NCI-H510A (cell line): ENCODE measurements around the gene MUC22.
"Not testable (repeated sequence)": the region's sequence is repeated elsewhere in the genome, so short reads cannot be mapped to it uniquely, and the experiment has no call there.

ENCODE experiments used
- DNase-seq: peaks from one replicate; lab custom pipeline; 2025; lab: John Stamatoyannopoulos, UW

The MUC22 gene

DNA sequence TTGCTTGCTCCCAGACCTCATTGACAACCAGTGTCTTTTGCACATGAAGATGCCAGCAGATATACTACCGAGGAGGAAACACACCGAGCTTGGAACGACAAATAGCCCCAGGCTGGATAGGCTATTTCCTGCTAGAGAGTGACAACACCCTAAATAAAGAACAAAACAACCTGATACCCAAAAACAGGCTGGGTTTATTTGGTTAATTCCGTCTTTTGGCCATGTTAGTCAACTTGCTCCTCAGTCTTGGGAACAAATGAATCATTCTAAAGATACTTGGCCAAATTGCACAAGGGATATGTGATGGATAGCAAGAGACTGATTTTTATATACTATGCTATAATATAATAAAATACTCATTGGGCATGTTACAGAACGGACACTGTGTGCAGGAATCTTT lies 11.5 kb upstream of the MUC22 start:
- DNase-seq: no peak

GRCh38 chr6:31000067-31000860 lies 10.0 kb upstream of the MUC22 start:
- DNase-seq: not testable (repeated sequence)

DNA sequence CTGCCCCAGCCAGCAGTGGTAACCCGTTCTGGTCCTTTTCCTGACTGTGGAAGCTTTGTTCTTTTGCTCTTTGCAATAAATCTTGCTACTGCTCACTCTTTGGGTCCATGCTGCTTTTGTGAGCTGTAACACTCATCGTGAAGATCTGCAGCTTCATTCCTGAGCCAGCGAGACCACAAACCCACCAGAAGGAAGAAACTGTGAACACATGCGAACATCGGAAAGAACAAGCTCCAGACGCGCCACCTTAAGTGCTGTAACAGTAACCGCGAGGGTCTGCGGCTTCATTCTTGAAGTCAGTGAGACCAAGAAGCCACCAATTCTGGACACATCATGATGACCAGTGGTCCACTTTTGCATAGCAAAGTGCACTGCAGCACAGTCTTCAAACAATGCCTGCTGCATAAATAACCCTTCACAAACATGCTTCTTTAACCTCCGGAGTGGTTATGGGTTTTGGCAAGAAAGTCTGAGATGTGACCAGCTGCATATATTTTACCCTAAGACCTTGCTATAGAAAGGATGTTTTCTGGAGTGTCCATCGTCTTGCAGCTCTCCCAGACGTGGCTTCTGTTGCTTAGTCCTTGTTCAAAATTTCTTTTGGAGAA lies 8.9 kb upstream of the MUC22 start:
- DNase-seq: no peak

DNA sequence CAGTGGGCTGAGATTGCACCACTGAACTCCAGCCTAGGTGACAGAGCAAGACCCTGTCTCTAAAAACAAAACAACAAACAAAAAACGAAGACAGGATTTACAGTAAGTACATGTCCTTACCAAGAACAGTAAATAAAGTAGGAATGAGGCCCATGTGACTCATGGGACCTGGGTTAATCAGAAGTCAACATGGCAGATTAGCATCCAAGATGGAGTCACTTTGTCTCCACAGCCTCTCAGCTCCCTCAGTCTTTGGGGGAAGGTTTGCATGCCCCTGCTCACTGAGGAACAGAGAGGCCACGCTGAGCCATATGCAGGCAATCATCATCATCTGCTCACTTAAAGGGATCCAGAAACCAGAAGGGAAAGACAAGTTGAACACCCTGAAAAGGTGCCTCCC lies 7.8 kb upstream of the MUC22 start:
- DNase-seq: no peak

DNA sequence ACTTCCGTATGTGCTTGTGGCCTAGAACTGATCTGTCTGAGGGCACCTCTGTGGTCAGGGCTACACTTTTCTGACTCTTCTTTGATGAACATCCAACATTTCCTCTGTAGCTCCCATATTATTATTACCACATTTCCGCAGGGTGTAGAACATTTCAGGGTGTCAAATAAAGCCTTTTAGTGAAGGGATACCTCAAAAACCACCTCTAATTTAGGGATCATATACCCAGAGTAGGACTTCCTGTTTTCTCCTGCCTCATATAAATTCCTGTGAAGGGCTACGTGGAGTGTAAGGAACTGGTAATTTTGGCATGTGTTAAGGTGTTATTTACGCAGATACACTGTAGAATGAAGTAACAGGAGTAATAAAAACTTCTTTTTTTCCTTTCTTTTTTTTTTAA lies 5.5 kb upstream of the MUC22 start:
- DNase-seq: no peak

- DNase-seq: no peak
These were observed 4.8 kb upstream of the MUC22 start for GRCh38 chr6:31005249-31006020.

- DNase-seq: no peak
These were observed 2.6 kb upstream of the MUC22 start for GRCh38 chr6:31007694-31008093.

- no peak for DNase-seq
These were observed 2.1 kb upstream of the MUC22 start for GRCh38 chr6:31008165-31008564.

DNA sequence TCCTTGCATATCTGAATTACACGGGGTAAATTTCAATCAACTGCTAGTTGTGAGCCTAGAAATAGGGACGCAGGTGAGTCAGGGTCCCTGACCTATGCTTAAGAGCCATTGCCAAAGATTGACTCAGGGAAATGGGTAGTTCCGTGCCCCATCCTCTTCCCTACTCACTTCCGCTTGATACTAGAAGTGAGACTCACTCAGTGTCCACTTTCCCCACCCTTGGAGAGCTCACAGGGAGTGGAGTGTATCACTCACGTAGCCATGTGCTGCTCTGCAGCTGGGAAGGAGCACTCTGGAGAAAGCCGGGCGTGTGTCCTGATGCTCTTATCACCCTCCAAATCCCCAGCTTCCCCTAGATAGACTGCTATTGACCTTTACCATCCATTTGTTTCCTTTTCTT lies 543 bp upstream of the MUC22 start:
- DNase-seq: no peak

- DNase-seq: no peak
These were observed 879 bp downstream of the MUC22 start for GRCh38 chr6:31011153-31011552.

DNA sequence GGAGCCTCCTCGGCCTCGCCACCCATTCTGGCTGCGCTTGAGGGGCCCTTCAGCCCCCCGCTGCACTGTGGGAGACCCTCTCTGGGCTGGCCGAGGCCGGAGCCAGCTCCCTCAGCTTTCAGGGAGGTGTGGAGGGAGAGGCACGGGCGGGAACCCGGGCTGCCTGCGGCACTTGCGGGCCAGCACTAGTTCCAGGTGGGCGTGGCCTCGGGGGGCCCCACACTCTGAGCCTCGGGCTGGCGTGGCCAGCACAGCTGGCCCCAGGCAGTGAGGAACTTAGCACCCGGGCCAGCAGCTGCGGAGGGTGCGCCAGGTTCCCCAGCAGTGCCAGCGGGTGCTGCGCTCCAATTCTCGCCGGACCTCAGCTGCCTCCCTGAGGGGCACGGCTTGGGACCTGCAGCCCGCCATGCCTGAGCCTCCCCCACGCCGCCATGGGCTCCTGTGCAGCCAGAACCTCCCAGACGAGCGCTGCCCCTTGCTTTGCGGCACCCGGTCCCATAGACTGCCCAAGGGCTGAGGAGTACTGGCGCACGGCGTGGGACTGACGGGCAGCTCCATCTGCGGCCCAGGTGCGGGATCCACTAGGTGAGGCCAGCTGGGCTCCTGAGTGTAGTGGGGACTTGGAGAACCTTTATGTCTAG lies 6.5 kb downstream of the MUC22 start:
- DNase-seq: no peak

- not testable (repeated sequence) for DNase-seq
These were observed 7.2 kb downstream of the MUC22 start for GRCh38 chr6:31017436-31017835.

DNA sequence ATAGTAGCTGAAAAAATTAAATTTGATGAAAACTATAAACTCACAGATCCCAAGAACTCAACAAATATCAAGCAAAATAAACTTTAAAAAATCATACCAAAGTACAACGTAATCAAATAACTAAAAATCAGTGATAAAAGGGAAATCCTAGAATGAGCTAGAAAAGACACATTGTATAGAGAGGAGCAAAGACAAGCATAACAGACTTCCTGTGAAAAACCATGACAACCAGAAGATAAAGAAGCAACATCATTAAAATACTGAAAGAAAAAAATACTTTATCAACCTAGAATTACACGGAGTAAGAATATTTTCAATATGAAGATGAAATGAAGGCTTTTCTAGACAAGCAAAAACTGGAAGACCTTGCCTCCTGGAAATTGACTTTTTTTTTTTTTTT lies 9.8 kb downstream of the MUC22 start:
- no peak for DNase-seq

DNA sequence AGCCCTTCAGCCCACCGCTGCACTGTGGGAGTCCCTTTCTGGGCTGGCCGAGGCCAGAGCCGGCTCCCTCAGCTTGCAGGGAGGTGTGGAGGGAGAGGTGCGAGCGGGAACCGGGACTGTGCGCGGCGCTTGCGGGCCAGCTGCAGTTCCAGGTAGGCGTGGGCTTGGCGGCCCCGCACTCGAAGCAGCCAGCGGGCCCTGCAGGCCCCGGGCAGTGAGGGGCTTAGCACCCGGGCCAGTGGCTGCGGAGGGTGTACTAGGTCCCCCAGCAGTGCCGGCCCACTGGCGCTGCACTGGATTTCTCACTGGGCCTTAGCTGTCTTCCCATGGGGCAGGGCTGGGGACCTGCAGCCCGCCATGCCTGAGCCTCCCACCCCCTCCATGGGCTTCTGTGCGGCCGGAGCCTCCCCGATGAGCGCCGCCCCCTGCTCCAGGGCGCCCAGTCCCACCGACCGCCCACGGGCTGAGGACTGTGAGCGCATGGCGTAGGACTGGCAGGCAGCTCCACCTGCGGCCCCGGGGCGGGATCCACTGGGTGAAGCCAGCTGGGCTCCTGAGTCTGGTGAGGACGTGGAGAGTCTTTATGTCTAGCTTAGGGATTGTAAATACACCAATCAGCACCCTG lies 10.5 kb downstream of the MUC22 start:
- DNase-seq: not testable (repeated sequence)

GRCh38 chr6:31021705-31022531 lies 11.6 kb downstream of the MUC22 start:
- DNase-seq: not testable (repeated sequence)

GRCh38 chr6:31025595-31025994 lies 15.3 kb downstream of the MUC22 start:
- no peak for DNase-seq

- no peak for DNase-seq
These were observed 20.8 kb downstream of the MUC22 start for GRCh38 chr6:31031095-31031494.

- no peak for DNase-seq
These were observed 22.8 kb downstream of the MUC22 start for GRCh38 chr6:31033075-31033474.

DNA sequence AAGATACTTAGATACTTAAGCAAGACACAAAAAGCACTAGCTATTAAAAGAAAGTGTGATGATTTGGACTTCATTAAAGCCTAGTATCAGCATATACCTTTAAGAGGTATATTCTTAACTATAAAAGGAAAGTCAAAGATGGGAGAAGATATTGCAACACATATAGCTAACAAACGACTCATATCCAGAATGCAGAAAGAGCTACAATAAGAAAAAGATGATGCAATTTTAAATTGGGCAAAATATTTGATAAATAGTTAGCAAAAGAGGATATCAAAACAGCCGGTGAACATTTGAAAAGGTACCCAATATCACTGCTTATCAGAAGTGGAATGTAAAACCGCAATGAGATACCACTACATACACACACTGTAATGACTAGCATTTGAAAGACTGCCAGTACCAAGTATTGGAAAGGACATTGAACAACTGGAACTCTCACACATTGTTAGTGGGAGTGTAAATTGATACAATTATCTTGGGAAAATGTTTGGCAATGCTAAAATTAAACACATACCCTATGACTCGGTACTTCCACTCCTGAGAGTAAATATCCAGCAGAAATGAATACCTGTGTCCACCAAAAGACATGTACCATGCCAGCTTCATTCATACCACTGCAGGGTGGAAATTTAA lies 25.7 kb downstream of the MUC22 start:
- no peak for DNase-seq

DNA sequence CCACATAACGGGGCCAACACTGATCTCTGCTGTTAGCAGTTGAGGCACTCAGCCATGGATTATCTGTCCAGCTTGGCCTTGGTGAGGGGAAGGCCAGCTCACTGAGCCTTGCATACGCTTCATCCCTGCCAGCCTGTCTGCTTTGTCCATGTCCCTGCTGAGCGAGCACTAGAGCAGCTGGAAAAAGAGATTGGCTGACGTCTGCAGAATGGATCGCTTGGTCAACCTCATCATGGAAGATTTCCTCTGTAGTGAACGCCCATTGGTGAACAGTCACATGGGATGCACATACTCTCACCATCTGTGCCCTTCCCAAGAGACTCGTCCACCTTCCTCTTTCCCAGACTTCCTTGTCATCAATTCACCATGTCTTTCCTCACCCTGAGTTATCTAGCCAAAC lies 26.9 kb downstream of the MUC22 start:
- DNase-seq: no peak

DNA sequence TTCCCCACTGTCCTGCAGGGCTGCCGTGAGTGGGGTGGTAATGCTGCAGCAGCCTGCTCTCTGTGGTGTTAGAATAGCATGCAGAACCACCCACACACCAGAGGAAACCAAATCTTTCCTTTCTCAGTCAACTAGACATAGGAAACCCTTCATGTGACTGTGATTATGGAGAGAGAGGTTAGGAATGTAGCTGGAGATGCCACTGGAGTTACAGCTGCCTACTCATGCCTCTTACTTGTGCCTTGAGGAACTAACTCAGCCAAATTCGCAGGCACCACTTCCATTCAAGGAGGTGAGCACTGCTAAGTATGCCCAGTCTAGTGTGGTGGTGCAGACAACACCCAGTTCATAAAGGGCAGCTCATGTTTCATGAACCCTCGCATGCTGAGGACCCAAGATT lies 27.4 kb downstream of the MUC22 start:
- DNase-seq: no peak
